ENCODE data around the gene ZNRF2.

The ZNRF2 gene

DNA sequence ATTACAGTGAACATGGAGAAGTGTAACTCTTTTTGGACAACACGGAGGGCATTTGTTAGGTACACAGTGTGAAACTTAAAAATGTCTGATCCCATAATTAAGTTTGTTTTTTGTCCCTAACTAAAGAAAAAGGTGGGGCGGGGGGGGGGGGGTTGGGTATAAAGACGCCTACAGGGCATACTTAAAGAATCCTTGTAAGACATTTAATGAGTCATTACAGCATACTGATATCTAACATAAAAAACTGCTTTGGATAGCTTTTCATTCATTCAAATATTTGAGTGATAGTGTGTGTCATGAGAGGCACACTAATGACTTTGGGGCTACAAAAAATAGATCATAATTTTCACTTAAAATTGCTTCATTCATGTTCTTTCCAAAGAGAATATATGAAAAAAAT, 31.2 kb downstream of the ZNRF2 start:
- Histone ChIP-seq H3K27me3 (ENCODE audit: control insufficient read depth, insufficient read depth, low read length, poor library complexity, severe bottlenecking) (no peaks in the 10 kb centered on the region), H3K9me3 (ENCODE audit: control insufficient read depth, low read length) (no peaks in the 10 kb centered on the region), H3K4me1 (ENCODE audit: control insufficient read depth, insufficient read depth, low read length) (peaks cover 9% of the 10 kb centered on the region), H3K36me3 (ENCODE audit: control insufficient read depth, insufficient read depth, low read length) (no peaks in the 10 kb centered on the region), H3K27ac (ENCODE audit: insufficient read depth, low read depth, low read length, poor library complexity, severe bottlenecking) (no peak overlapping the region), H3K4me3 (ENCODE audit: insufficient read depth, low read depth, low read length) (no peak overlapping the region)
- 86 to 92% methylated on average over 1 of the region's 3 CpGs for WGBS, 2 experiments

DNA sequence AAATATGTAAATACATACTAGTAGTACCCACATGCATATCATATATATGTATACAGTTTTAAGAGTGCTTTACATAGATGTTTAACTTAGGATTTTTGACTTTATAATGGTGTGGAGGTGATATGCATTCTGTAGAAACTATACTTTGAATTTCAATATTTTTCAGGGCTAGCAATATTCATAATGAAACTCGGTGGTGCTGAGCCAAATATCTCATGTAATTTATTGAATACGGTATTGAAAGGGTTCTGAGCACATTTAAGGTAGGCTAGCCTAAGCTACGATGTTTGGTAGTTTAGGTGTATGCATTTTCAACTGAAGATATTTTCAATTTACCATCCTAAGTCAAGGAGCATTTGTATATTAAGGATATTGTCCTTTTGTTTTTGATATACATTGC, 36.0 kb downstream of the ZNRF2 start:
- Histone ChIP-seq H3K9me3 (ENCODE audit: control insufficient read depth, low read length) (no peaks in the 10 kb centered on the region), H3K27me3 (ENCODE audit: control insufficient read depth, insufficient read depth, low read length, poor library complexity, severe bottlenecking) (no peaks in the 10 kb centered on the region), H3K4me1 (ENCODE audit: control insufficient read depth, insufficient read depth, low read length) (peaks cover 10% of the 10 kb centered on the region), H3K4me3 (ENCODE audit: insufficient read depth, low read depth, low read length) (no peak overlapping the region), H3K27ac (ENCODE audit: insufficient read depth, low read depth, low read length, poor library complexity, severe bottlenecking) (no peak overlapping the region), H3K36me3 (ENCODE audit: control insufficient read depth, insufficient read depth, low read length) (no peaks in the 10 kb centered on the region)
- 92 to 95% methylated on average over 2 to 3 of the region's 3 CpGs for WGBS, 2 experiments

DNA sequence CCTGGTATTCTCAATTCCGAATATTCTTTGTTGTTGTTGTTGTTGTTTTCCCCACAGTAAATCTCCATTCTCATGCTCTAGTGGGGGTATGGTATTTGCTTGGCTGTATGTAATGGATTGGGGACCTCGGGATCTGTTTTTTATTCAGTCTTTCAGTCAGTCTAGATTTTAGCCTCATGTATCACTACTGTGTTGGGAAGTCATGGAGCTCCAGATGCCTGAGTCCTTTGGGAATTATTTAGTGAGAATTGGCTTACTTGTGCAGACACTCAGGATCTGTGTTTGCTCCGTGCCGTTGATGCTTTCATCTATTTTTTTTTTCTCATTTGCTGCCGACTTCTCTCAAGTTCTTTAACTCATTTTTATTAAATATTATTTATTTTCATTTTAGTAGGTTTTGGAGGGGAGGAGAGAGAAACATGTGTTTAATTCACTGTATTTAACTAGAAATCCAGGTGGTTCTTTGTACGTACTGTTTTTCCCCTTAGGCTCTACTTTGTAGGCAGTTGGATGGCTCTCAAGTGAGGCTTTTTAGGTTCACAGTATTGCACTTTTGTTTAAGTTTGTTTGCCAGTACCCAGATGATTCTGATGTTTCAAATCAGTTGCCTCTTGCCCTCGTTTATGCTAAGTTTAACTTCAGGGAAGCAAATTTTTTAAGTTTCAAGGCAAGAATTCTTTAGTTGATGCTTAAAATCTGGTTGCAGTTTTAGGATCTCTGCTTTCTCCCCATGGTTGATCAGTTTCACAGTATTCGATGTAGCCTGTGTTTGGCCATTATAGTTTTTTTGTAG, 36.9 kb downstream of the ZNRF2 start:
- Histone ChIP-seq H3K27ac (ENCODE audit: insufficient read depth, low read depth, low read length, poor library complexity, severe bottlenecking) (no peak overlapping the region), H3K36me3 (ENCODE audit: control insufficient read depth, insufficient read depth, low read length) (no peaks in the 10 kb centered on the region), H3K4me3 (ENCODE audit: insufficient read depth, low read depth, low read length) (no peak overlapping the region), H3K27me3 (ENCODE audit: control insufficient read depth, insufficient read depth, low read length, poor library complexity, severe bottlenecking) (no peaks in the 10 kb centered on the region), H3K9me3 (ENCODE audit: control insufficient read depth, low read length) (no peaks in the 10 kb centered on the region), H3K4me1 (ENCODE audit: control insufficient read depth, insufficient read depth, low read length) (peaks cover 10% of the 10 kb centered on the region)
- WGBS, 2 experiments = 58 to 72% methylated on average over 5 to 7 of the region's 8 CpGs

DNA sequence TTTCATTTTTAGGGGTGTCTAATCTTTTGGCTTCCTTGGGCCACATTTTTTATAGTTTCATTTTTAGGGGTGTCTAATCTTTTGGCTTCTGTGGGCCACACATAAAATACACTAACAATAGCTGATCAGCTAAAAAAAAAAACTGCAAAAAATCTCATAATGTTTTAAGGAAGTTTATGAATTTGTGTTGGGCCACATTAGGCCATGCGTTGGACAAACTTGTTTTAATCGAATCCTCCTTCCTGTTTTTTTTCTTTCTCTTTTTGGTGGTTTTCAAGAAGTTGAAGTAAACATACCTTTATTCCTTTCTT, 37.4 kb downstream of the ZNRF2 start:
- no peaks in the 10 kb centered on the region for H3K36me3 ChIP-seq (ENCODE audit: control insufficient read depth, insufficient read depth, low read length)
- WGBS, 2 experiments = 85 to 86% methylated on average over 2 of the region's 2 CpGs
- no peaks in the 10 kb centered on the region for H3K9me3 ChIP-seq (ENCODE audit: control insufficient read depth, low read length)
- H3K4me3 ChIP-seq (ENCODE audit: insufficient read depth, low read depth, low read length) = no peak overlapping the region
- H3K27ac ChIP-seq (ENCODE audit: insufficient read depth, low read depth, low read length, poor library complexity, severe bottlenecking) = no peak overlapping the region
- H3K27me3 ChIP-seq (ENCODE audit: control insufficient read depth, insufficient read depth, low read length, poor library complexity, severe bottlenecking) = no peaks in the 10 kb centered on the region
- peaks cover 10% of the 10 kb centered on the region for H3K4me1 ChIP-seq (ENCODE audit: control insufficient read depth, insufficient read depth, low read length)

DNA sequence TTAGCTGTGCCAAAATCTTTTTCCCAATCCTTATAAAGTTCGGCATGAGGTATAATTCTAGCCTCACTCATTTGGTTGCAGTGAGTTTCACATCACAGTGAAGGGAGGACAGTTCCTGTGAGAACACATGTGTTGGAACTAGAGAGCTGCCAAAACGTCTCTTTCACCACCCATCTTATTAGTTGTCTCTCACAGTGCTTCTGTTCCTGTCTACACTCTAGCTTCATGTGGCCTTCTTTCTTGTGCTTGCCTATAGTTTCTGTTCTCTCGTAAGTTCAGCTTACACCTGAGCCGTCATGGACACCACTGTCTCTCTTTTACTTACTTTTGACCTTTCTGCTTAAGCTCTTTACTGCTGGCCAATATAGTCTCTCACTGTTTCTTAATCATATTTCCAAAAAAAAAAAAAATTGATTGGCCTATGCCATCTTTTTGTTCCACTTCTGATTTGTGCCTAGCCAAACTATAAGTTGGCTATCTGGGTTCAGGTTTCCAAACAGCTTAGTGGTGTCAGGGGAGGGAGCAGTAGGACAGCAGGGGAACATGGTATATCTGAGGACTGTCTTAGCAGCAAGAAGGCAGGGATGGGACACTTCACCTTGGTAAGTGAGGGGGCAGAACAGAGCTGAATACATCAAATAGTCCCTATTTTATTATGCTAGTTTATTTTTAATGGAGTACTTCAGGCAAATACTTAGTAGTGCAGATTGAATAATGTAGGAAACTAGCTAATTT, 38.0 kb downstream of the ZNRF2 start:
- Histone ChIP-seq H3K4me3 (ENCODE audit: insufficient read depth, low read depth, low read length) (no peak overlapping the region), H3K27ac (ENCODE audit: insufficient read depth, low read depth, low read length, poor library complexity, severe bottlenecking) (no peak overlapping the region), H3K9me3 (ENCODE audit: control insufficient read depth, low read length) (no peaks in the 10 kb centered on the region), H3K27me3 (ENCODE audit: control insufficient read depth, insufficient read depth, low read length, poor library complexity, severe bottlenecking) (no peaks in the 10 kb centered on the region), H3K4me1 (ENCODE audit: control insufficient read depth, insufficient read depth, low read length) (peaks cover 10% of the 10 kb centered on the region), H3K36me3 (ENCODE audit: control insufficient read depth, insufficient read depth, low read length) (no peaks in the 10 kb centered on the region)
- 76 to 79% methylated on average over 4 of the region's 4 CpGs for WGBS, 2 experiments

DNA sequence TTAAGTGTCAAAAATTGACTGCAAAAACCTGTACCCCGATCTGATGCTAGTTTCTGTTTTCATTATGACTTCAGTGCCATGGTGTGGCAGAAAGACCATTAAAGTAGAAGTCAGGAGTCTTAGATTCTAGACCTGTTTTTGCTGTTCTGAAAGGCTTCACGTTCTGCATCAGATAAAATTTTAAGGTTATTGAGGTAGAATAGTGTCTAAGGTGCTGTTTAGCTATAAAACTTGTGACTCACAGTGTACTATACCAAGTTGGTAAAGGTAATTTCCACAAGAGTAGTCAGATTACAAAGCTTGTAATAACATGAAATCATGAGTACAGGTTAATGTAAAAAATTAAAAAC, 38.6 kb downstream of the ZNRF2 start:
- H3K27me3 ChIP-seq (ENCODE audit: control insufficient read depth, insufficient read depth, low read length, poor library complexity, severe bottlenecking) = no peaks in the 10 kb centered on the region
- 92 to 98% methylated on average over 2 of the region's 2 CpGs for WGBS, 2 experiments
- H3K4me3 ChIP-seq (ENCODE audit: insufficient read depth, low read depth, low read length) = no peak overlapping the region
- H3K4me1 ChIP-seq (ENCODE audit: control insufficient read depth, insufficient read depth, low read length) = peaks cover 10% of the 10 kb centered on the region
- no peaks in the 10 kb centered on the region for H3K9me3 ChIP-seq (ENCODE audit: control insufficient read depth, low read length)
- no peaks in the 10 kb centered on the region for H3K36me3 ChIP-seq (ENCODE audit: control insufficient read depth, insufficient read depth, low read length)
- H3K27ac ChIP-seq (ENCODE audit: insufficient read depth, low read depth, low read length, poor library complexity, severe bottlenecking) = no peak overlapping the region

DNA sequence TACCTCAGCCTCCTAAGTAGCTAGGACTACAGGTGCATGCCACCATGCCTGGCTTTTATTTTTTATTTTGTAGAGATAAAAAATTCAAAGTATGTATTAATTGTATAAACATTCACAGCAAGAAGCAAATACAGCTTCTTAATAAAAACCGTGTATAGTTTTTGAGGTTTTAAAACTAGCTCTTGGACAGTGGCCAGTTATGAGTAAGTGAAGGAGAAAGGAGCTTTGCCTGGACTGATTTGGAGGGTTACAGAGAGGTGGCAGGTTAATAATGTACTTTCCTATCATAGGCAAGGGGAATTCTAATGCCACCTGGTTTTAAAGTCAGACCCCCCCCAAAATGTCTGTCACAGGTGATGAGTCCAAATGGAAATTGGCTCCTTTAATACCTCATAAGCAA, 43.4 kb downstream of the ZNRF2 start:
- Histone ChIP-seq H3K4me3 (ENCODE audit: insufficient read depth, low read depth, low read length) (no peak overlapping the region), H3K9me3 (ENCODE audit: control insufficient read depth, low read length) (peaks cover 2% of the 10 kb centered on the region), H3K4me1 (ENCODE audit: control insufficient read depth, insufficient read depth, low read length) (no peaks in the 10 kb centered on the region), H3K27ac (ENCODE audit: insufficient read depth, low read depth, low read length, poor library complexity, severe bottlenecking) (no peak overlapping the region), H3K27me3 (ENCODE audit: control insufficient read depth, insufficient read depth, low read length, poor library complexity, severe bottlenecking) (no peaks in the 10 kb centered on the region), H3K36me3 (ENCODE audit: control insufficient read depth, insufficient read depth, low read length) (no peaks in the 10 kb centered on the region)
- 93 to 95% methylated on average over 1 of the region's 1 CpG for WGBS, 2 experiments

DNA sequence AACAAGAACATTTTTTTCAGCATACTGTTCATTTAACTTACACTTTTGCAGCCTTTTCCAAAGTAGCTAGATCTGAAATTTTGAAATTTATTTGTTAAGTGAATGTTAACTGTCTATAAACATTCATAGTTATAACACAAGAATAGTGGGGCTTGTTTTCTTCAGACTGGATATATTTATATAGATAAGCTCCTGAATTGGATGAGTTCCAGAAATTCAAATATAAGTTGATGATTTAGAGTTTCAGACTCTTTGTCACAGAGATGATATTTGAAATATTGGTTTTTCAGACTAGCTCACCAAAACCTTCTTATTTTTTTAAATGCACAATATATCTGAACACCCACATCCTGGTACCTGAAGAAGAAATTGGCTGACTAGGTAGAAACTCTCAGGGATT, 44.0 kb downstream of the ZNRF2 start:
- H3K4me3 ChIP-seq (ENCODE audit: insufficient read depth, low read depth, low read length) = no peak overlapping the region
- no peak overlapping the region for H3K27ac ChIP-seq (ENCODE audit: insufficient read depth, low read depth, low read length, poor library complexity, severe bottlenecking)
- no peaks in the 10 kb centered on the region for H3K4me1 ChIP-seq (ENCODE audit: control insufficient read depth, insufficient read depth, low read length)
- no peaks in the 10 kb centered on the region for H3K36me3 ChIP-seq (ENCODE audit: control insufficient read depth, insufficient read depth, low read length)
- no peaks in the 10 kb centered on the region for H3K27me3 ChIP-seq (ENCODE audit: control insufficient read depth, insufficient read depth, low read length, poor library complexity, severe bottlenecking)
- H3K9me3 ChIP-seq (ENCODE audit: control insufficient read depth, low read length) = peaks cover 2% of the 10 kb centered on the region

DNA sequence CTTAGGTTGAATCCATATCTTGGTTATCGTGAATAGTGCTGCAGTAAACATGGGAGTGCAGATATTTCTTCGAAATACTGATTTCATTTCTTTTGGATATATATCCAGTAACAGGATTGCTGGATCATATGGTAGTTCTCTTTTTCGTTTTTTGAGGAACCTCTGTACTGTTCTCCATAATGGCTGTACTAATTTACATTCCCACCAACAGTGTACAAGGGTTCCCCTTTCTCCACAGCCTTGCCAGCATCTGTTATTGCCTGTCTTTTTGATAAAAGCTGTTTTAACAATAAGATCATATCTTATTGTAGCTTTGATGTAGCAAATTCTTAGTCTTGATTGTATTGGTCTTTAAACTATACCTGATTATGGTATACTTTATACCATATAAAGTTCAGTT, 45.3 kb downstream of the ZNRF2 start:
- H3K9me3 ChIP-seq (ENCODE audit: control insufficient read depth, low read length) = peaks cover 2% of the 10 kb centered on the region
- H3K27ac ChIP-seq (ENCODE audit: insufficient read depth, low read depth, low read length, poor library complexity, severe bottlenecking) = no peak overlapping the region
- no peaks in the 10 kb centered on the region for H3K36me3 ChIP-seq (ENCODE audit: control insufficient read depth, insufficient read depth, low read length)
- WGBS, 2 experiments = 93 to 96% methylated on average over 3 of the region's 3 CpGs
- H3K4me1 ChIP-seq (ENCODE audit: control insufficient read depth, insufficient read depth, low read length) = no peaks in the 10 kb centered on the region
- no peak overlapping the region for H3K4me3 ChIP-seq (ENCODE audit: insufficient read depth, low read depth, low read length)
- no peaks in the 10 kb centered on the region for H3K27me3 ChIP-seq (ENCODE audit: control insufficient read depth, insufficient read depth, low read length, poor library complexity, severe bottlenecking)

DNA sequence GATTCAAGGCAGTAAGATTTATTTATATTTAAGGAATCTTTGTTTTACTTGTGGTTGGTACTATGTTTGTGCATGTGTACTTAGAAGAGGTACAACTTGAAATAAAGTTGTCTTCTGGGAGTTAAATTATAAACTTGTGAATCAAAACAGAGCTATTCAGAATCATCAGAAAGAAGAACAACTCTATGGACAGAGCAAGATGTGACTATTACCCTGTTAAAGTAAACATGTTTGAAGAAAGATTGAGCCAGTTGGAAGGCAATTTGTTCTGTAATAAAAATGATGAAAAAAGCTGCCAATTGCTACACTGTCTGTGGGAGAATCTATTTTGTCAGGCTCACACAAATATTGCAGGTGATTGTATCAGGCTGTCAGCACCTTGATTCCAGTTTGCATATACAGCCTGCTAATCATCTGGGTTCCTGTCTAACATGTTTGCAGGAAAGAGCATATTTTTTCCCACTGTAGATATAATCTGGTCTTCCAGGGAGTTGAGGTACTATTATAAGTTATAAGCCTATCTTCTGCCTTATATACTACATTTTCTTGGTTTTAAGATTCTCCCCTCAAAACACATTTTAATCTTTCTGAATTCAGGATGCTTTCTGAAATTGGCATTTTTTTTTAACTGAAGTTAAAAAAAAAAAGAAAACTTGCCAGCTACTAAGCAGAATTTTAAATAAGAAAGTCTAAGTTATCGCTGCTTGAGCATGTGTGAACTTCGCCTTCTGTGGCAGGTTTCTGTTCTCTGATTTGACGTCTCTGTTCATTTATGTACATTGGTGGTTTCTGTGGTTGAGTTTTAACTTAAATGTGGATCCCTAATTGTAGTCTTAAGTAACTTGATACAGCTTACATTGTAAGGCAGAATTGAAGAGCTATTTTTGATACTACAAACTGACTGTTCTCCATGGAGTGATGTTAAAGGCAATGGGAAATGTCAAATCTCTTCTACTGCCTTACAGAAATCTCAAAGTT, 46.0 kb downstream of the ZNRF2 start:
- WGBS, 2 experiments = 95 to 98% methylated on average over 3 of the region's 3 CpGs
- Histone ChIP-seq H3K27me3 (ENCODE audit: control insufficient read depth, insufficient read depth, low read length, poor library complexity, severe bottlenecking) (no peaks in the 10 kb centered on the region), H3K9me3 (ENCODE audit: control insufficient read depth, low read length) (peaks cover 2% of the 10 kb centered on the region), H3K27ac (ENCODE audit: insufficient read depth, low read depth, low read length, poor library complexity, severe bottlenecking) (no peak overlapping the region), H3K4me1 (ENCODE audit: control insufficient read depth, insufficient read depth, low read length) (no peaks in the 10 kb centered on the region), H3K36me3 (ENCODE audit: control insufficient read depth, insufficient read depth, low read length) (no peaks in the 10 kb centered on the region), H3K4me3 (ENCODE audit: insufficient read depth, low read depth, low read length) (no peak overlapping the region)

All from ectodermal cell (in vitro differentiated cells).